C4-2B (cell line): Measurements from ENCODE around the gene CTNNA3.
"Not testable (repeated sequence)": the region's sequence is repeated elsewhere in the genome, so short reads cannot be mapped to it uniquely, and the experiment has no call there.

ENCODE experiments used
- ZFX ChIP-seq: fragments of 450-650 bp; IDR thresholded peaks from 2 replicates; pipeline ENCODE4 v1.6.1; 2017
- TF ChIP-seq, protein P1 (sequence below): fragments of 450-650 bp; conservative IDR thresholded peaks from 2 replicates; pipeline ENCODE4 v1.5.1; 2017; ENCODE audit warnings: mild to moderate bottlenecking

DNA sequence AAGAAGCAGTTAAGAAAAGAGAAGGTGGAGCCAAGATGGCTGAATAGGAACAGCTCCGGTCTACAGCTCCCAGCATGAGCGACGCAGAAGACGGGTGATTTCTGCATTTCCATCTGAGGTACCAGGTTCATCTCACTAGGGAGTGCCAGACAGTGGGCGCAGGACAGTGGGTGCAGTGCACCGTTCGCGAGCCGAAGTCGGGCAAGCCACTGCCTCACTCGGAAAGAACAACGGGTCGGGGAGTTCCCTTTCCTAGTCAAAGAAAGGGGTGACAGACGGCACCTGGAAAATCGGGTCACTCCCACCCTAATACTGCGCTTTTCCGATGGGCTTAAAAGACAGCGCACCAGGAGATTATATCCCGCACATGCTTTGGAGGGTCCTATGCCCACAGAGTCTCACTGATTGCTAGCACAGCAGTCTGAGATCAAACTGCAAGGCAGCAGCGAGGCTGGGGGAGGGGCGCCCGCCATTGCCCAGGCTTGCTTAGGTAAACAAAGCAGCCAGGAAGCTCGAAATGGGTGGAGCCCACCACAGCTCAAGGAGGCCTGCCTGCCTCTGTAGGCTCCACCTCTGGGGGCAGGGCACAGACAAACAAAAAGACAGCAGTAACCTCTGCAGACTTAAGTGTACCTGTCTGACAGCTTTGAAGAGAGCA lies 3.7 kb upstream of the CTNNA3 start:
- TF ChIP-seq, protein P1, sequence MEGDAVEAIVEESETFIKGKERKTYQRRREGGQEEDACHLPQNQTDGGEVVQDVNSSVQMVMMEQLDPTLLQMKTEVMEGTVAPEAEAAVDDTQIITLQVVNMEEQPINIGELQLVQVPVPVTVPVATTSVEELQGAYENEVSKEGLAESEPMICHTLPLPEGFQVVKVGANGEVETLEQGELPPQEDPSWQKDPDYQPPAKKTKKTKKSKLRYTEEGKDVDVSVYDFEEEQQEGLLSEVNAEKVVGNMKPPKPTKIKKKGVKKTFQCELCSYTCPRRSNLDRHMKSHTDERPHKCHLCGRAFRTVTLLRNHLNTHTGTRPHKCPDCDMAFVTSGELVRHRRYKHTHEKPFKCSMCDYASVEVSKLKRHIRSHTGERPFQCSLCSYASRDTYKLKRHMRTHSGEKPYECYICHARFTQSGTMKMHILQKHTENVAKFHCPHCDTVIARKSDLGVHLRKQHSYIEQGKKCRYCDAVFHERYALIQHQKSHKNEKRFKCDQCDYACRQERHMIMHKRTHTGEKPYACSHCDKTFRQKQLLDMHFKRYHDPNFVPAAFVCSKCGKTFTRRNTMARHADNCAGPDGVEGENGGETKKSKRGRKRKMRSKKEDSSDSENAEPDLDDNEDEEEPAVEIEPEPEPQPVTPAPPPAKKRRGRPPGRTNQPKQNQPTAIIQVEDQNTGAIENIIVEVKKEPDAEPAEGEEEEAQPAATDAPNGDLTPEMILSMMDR, result not testable (repeated sequence)
- not testable (repeated sequence) for TF ChIP-seq ZFX
